Omental fat pad (tissue), 4 donors: ENCODE results near the gene XYLT2. TPM values are rescaled to one million over a fixed set of nuclear protein-coding genes. Genes with fewer than 3 reads are reported as not detected.
A peak's percentile ranks its signal among the peaks of the same experiment; 100 is the strongest.

Source experiments
- ATAC-seq: fragments of 150-250 bp; one replicate; pipeline ENCODE4 v1.9.1; 2016; ENCODE audit warnings: mild to moderate bottlenecking, moderate library complexity; ENCODE audit not compliant: low FRiP score
- DNase-seq: peaks from one replicate; pipeline ENCODE4 v3.0.0-alpha.2; 2019; ENCODE audit warnings: low spot score
- CTCF ChIP-seq, 3 donors: fragments of 450-650 bp; IDR thresholded peaks; one replicate each; pipeline ENCODE4 v1.5.1; 2016 to 2017; ENCODE audit warnings: antibody characterized with exemption in 3 of 3, mild to moderate bottlenecking in 3 of 3, moderate library complexity in 2 of 3
- total RNA-seq, 4 donors: library from RNA; depleted of rRNA; stranded (reverse); fragments of >200 nt; gene quantifications; one replicate each; pipeline ENCODE4 v1.1.0, GENCODE V29; 2016

XYLT2 gene
- total RNA-seq, 4 donors from 2014 or later: 8.4 to 23.2 (median 16.5) TPM

- DNase-seq (no peak), ATAC-seq (no peak)
- TF ChIP-seq CTCF (IDR thresholded peaks at IDR 0.05): no peak
Observed at GRCh38 chr17:50344731-50345365, 1.1 kb upstream of the XYLT2 start.

- DNase-seq (no peak), ATAC-seq (peak; percentile 53)
- no peak for TF ChIP-seq CTCF (IDR thresholded peaks at IDR 0.05)
Observed at GRCh38 chr17:50346313-50347116, 589 bp downstream of the XYLT2 start.

GRCh38 chr17:50347117-50347893, 1.4 kb downstream of the XYLT2 start:
- ATAC-seq: peak; percentile 1
- no peak for DNase-seq
- TF ChIP-seq CTCF (IDR thresholded peaks at IDR 0.05): no peak

GRCh38 chr17:50347894-50348291, 2.0 kb downstream of the XYLT2 start:
- ATAC-seq (no peak), DNase-seq (no peak)
- no peak for TF ChIP-seq CTCF (IDR thresholded peaks at IDR 0.05)

- ATAC-seq (no peak), DNase-seq (no peak)
Observed at GRCh38 chr17:50348522-50349242, 2.8 kb downstream of the XYLT2 start.

More at GRCh38 chr17:50348522-50349242, 2.8 kb downstream of the XYLT2 start:
- TF ChIP-seq CTCF (IDR thresholded peaks at IDR 0.05): no peak
